K562 (cell line): Measurements from ENCODE around the gene COP1. TPM values are rescaled to one million over a fixed set of nuclear protein-coding genes. Genes with fewer than 3 reads are reported as not detected.

Source experiments
- ATAC-seq: fragments of 200-7000 bp; cut with Tn5 transposase; 3 replicates; pipeline ENCODE4 v1.9.1; 2020; ENCODE audit warnings: moderate library complexity
- BruUV-seq: library from RNA; stranded (reverse); fragments of 400-500 nt; replicated peaks from 2 replicates; lab custom pipeline; 2021; lab: Mats Ljungman, UMichigan
- CTCF ChIA-PET: fragments of 300-600 bp; formaldehyde crosslinking; extraction: SDS; loops from one replicate; lab custom pipeline; 2021; ENCODE audit warnings: low intra/inter-chr PET ratio; lab: Yijun Ruan, JAX
- POLR2A ChIA-PET: fragments of 300-600, 350-650 bp; sonication (Branson Sonifier 250); formaldehyde crosslinking; extraction: SDS; loops from one replicate; lab custom pipeline; 2021; ENCODE audit warnings: antibody characterized with exemption, inconsistent platforms; lab: Yijun Ruan, JAX
- DNase-seq, 4 experiments: peaks; one replicate each; pipeline versions ENCODE4 v3.0.0 to v3.0.0-alpha.2; 2011 to 2018; ENCODE audit warnings: low spot score in 3 of 4, mixed read lengths in 3 of 4; ENCODE audit errors: extremely low read depth in 1 of 4
- FAIRE-seq: peaks from 2 replicates; lab custom pipeline; 2011; peaks lifted over from hg19 to GRCh38; lab: Jason Lieb, UNC
- H2AFZ ChIP-seq: 2 replicates; pipeline ENCODE4 v1.6.0; 2011; ENCODE audit warnings: low read depth, low read length, control low read depth, inconsistent platforms
- H3K27ac ChIP-seq: fragments of 200-600 bp; 3 replicates; pipeline ENCODE4 v1.8.0; 2011; ENCODE audit warnings: low read depth, mild to moderate bottlenecking, control low read depth, inconsistent platforms, low read length, moderate library complexity, mixed read lengths; ENCODE audit errors: extremely low read depth
- H3K27me3 ChIP-seq, 2 experiments: fragments of 300-600 bp in 1 of 2; 2 replicates in 1 of 2; 3 replicates in 1 of 2; pipeline versions ENCODE4 v1.6.0 to v1.8.0; 2011; ENCODE audit warnings: inconsistent platforms in 2 of 2, low read length in 2 of 2, mild to moderate bottlenecking in 1 of 2, mixed read lengths in 1 of 2, moderate library complexity in 1 of 2; ENCODE audit not compliant: control insufficient read depth in 2 of 2, insufficient read depth in 2 of 2
- H3K36me3 ChIP-seq: fragments of 300-600 bp; 3 replicates; pipeline ENCODE4 v1.8.0; 2011; ENCODE audit warnings: mild to moderate bottlenecking, low read length, inconsistent platforms; ENCODE audit not compliant: control insufficient read depth, insufficient read depth
- H3K4me1 ChIP-seq, 2 experiments: fragments of 200-600 bp in 1 of 2; replicated peaks in 1 of 2; 2 replicates in 1 of 2; 3 replicates in 1 of 2; pipeline versions ENCODE4 v1.5.1 to v1.8.0; 2011; ENCODE audit warnings: inconsistent platforms in 2 of 2, low read length in 2 of 2, mild to moderate bottlenecking in 1 of 2, mixed read lengths in 1 of 2, moderate library complexity in 1 of 2; ENCODE audit not compliant: control insufficient read depth in 2 of 2, insufficient read depth in 2 of 2
- H3K4me2 ChIP-seq: 2 replicates; pipeline ENCODE4 v1.6.1; 2011; ENCODE audit warnings: low read length, control low read depth, inconsistent platforms, mixed read lengths; ENCODE audit not compliant: insufficient read depth
- H3K4me3 ChIP-seq: fragments of 200-600 bp; sonication (generic), shearing (Covaris generic); 2 replicates; pipeline ENCODE4 v1.5.1; 2016; ENCODE audit warnings: control low read depth, inconsistent platforms
- H3K79me2 ChIP-seq: fragments of 200-600 bp; 3 replicates; pipeline ENCODE4 v1.8.0; 2011; ENCODE audit warnings: low read length, inconsistent platforms; ENCODE audit not compliant: control insufficient read depth, insufficient read depth
- H3K9ac ChIP-seq, 2 experiments: 2 replicates each; pipeline versions ENCODE4 v1.6.0 to v1.6.1; 2011; ENCODE audit warnings: low read depth in 2 of 2, low read length in 2 of 2, control low read depth in 1 of 2, inconsistent platforms in 1 of 2, mild to moderate bottlenecking in 1 of 2, mixed read lengths in 1 of 2; ENCODE audit not compliant: insufficient read depth in 1 of 2
- H3K9me1 ChIP-seq: one replicate; pipeline ENCODE4 v1.6.0; 2011; ENCODE audit warnings: inconsistent platforms, mild to moderate bottlenecking, low read length, moderate library complexity; ENCODE audit not compliant: control insufficient read depth, insufficient read depth
- H3K9me3 ChIP-seq: replicated peaks from 2 replicates; pipeline ENCODE4 v1.5.1; 2011; ENCODE audit warnings: low read depth, low read length, inconsistent platforms; ENCODE audit not compliant: control insufficient read depth, insufficient read depth
- H4K20me1 ChIP-seq: replicated peaks from 2 replicates; pipeline ENCODE4 v1.6.1; 2011; ENCODE audit warnings: low read length, inconsistent platforms, mixed read lengths; ENCODE audit not compliant: control insufficient read depth, insufficient read depth
- BACH1 ChIP-seq: fragments of 200-800 bp; sonication (Bioruptor generic); IDR thresholded peaks from 2 replicates; pipeline ENCODE4 v1.6.1; 2016; ENCODE audit warnings: missing genetic modification characterization, missing compliant biosample characterization
- CREM ChIP-seq: IDR thresholded peaks from 2 replicates; pipeline ENCODE4 v1.6.1; 2014; ENCODE audit warnings: antibody characterized with exemption, low read depth
- ESRRB ChIP-seq: fragments of 250-450 bp; sonication (Bioruptor Pico); IDR thresholded peaks from 2 replicates; pipeline ENCODE4 v1.5.0; 2020; ENCODE audit warnings: mild to moderate bottlenecking, moderate library complexity, borderline replicate concordance
- EWSR1 ChIP-seq: fragments of 450-650 bp; IDR thresholded peaks from 2 replicates; pipeline ENCODE4 v1.6.1; 2018; ENCODE audit warnings: borderline replicate concordance, mild to moderate bottlenecking, low read depth, moderate library complexity; ENCODE audit not compliant: partially characterized antibody
- HSF4 ChIP-seq: fragments of 250-450 bp; sonication (Bioruptor Pico); IDR thresholded peaks from 2 replicates; pipeline ENCODE4 v2.1.2; 2022; ENCODE audit warnings: mild to moderate bottlenecking, moderate library complexity, borderline replicate concordance
- KLF13 ChIP-seq: fragments of 450-650 bp; IDR thresholded peaks from 2 replicates; pipeline ENCODE4 v1.6.1; 2016; ENCODE audit warnings: missing genetic modification characterization, low read depth, mild to moderate bottlenecking, missing compliant biosample characterization, moderate library complexity, borderline replicate concordance
- L3MBTL2 ChIP-seq: fragments of 450-650 bp; IDR thresholded peaks from 2 replicates; pipeline ENCODE4 v1.6.1; 2016; ENCODE audit warnings: mild to moderate bottlenecking, moderate library complexity
- LCOR ChIP-seq: sonication (generic); formaldehyde crosslinking; IDR thresholded peaks from 2 replicates; pipeline ENCODE4 v1.8.0; 2022; ENCODE audit warnings: mild to moderate bottlenecking, missing genetic modification reagents
- MYBL2 ChIP-seq, 2 experiments: fragments of 450-650 bp in 1 of 2; sonication (generic) in 1 of 2; formaldehyde crosslinking in 1 of 2; IDR thresholded peaks; 2 replicates each; pipeline versions ENCODE4 v1.6.1 to v1.8.1; 2017 to 2022; ENCODE audit warnings: borderline replicate concordance in 1 of 2, inconsistent platforms in 1 of 2, low read depth in 1 of 2, mild to moderate bottlenecking in 1 of 2, missing genetic modification reagents in 1 of 2, moderate library complexity in 1 of 2
- NCOA2 ChIP-seq, 2 experiments: fragments of 450-650 bp; IDR thresholded peaks; 2 replicates each; pipeline ENCODE4 v1.6.1; 2018; ENCODE audit warnings: mild to moderate bottlenecking in 2 of 2, moderate library complexity in 1 of 2; ENCODE audit not compliant: partially characterized antibody in 2 of 2
- PHF8 ChIP-seq: fragments of 200-600 bp; sonication (generic); IDR thresholded peaks from 2 replicates; pipeline ENCODE4 v1.6.1; 2012; ENCODE audit warnings: mixed run types, mild to moderate bottlenecking, inconsistent platforms, low read length, moderate library complexity, borderline replicate concordance
- POLR3A ChIP-seq: IDR thresholded peaks from 2 replicates; pipeline ENCODE4 v1.6.1; 2011; ENCODE audit warnings: borderline replicate concordance, mild to moderate bottlenecking, moderate library complexity; ENCODE audit not compliant: insufficient read length, insufficient read depth; ENCODE audit errors: extremely low read depth
- SMARCA4 ChIP-seq: fragments of 450-650 bp; IDR thresholded peaks from 2 replicates; pipeline ENCODE4 v1.6.1; 2016
- SMARCE1 ChIP-seq: fragments of 450-650 bp; IDR thresholded peaks from 2 replicates; pipeline ENCODE4 v1.7.1; 2016; ENCODE audit warnings: mild to moderate bottlenecking
- USF1 ChIP-seq: sonication (generic); formaldehyde crosslinking; IDR thresholded peaks from 2 replicates; pipeline ENCODE4 v1.9.0; 2022; ENCODE audit warnings: mild to moderate bottlenecking, missing genetic modification reagents
- WGBS: fragments of 100-300 bp; shearing (Covaris generic); methylation state at CpG from one replicate; pipeline ENCODE4 v1.1.6; 2016; ENCODE audit warnings: low coverage, mixed read lengths; ENCODE audit not compliant: insufficient coverage; ENCODE audit errors: missing lambda C conversion rate; 5-methylcytosine and 5-hydroxymethylcytosine counted together
- in situ Hi-C: fragments of 300-500 bp; cut with MboI; formaldehyde crosslinking; loops from 4 replicates; pipeline ENCODE4 v1.15.0; 2018; ENCODE audit warnings: inconsistent platforms, mixed read lengths
- intact Hi-C: fragments of 100-400 bp; cut with micrococcal nuclease; formaldehyde crosslinking; loops from 2 replicates; pipeline ENCODE4 v1.14.2; 2022
- polyA plus RNA-seq, 8 experiments: library from polyadenylated mRNA; depleted of rRNA in 4 of 8; stranded (reverse) in 5 of 8; unstranded in 3 of 8; fragments of >200 nt; fragmentation: Nextera tagmentation in 2 of 8; fragmentation: Illumina TruSeq in 1 of 8; extraction: Ambion mirVana in 2 of 8; extraction: Trizol in 1 of 8; gene quantifications; 2 replicates each; pipeline versions ENCODE4 v1.2.1 to v1.2.3, GENCODE V29; 2011 to 2014; ENCODE audit warnings: inconsistent platforms in 1 of 8, missing spikeins in 1 of 8
- total RNA-seq, 7 experiments: library from RNA; depleted of rRNA in 6 of 7; stranded (reverse); fragments of >200 nt in 6 of 7; fragmentation: Illumina TruSeq in 2 of 7; extraction: Trizol in 2 of 7; gene quantifications; 2 replicates each; pipeline versions ENCODE4 v1.2.1 to v1.2.3, GENCODE V29; 2011 to 2021; ENCODE audit warnings: low replicate concordance in 1 of 7

The COP1 gene
- total and polyA plus RNA-seq, 9 of the 15 experiments (the other 6 are each of a cell fraction or from before 2014, with no cell fraction given) = 25.8 to 77.7 (median 58.6) TPM

- FAIRE-seq = no peak
- Histone ChIP-seq H3K4me1 (no peaks in the 10 kb centered on the region), H3K27me3 (no peaks in the 10 kb centered on the region), H3K4me2 (no peak overlapping the region), H3K9me1 (no peaks in the 10 kb centered on the region), H2AFZ (no peak overlapping the region), H3K27ac (no peak overlapping the region), H3K4me3 (no peak overlapping the region), H4K20me1 (no peaks in the 10 kb centered on the region), H3K9me3 (no peaks in the 10 kb centered on the region), H3K79me2 (peaks cover 96% of the 10 kb centered on the region), H3K9ac (no peak overlapping the region), H3K36me3 (peaks cover 5% of the 10 kb centered on the region; the same call in 1 of the 3 replicates)
- intact Hi-C loops = no loop called here
- 98% methylated on average over 2 of the region's 2 CpGs for WGBS
- in situ Hi-C loops = no loop called here
- BruUV-seq = no TSS peak
- no peak for DNase-seq
- ChIA-PET POLR2A (no interaction called here), CTCF (no interaction called here)
- TF ChIP-seq EWSR1 (no peak), L3MBTL2 (no peak), POLR3A (no peak), LCOR (no peak)
- no peak for ATAC-seq
Measured at GRCh38 chr1:176188604-176189003, 18.5 kb downstream of the COP1 start.

- Histone ChIP-seq H3K27ac (no peak overlapping the region), H3K9me1 (no peaks in the 10 kb centered on the region), H3K4me3 (no peak overlapping the region), H3K9ac (no peak overlapping the region), H3K27me3 (no peaks in the 10 kb centered on the region), H3K4me1 (no peaks in the 10 kb centered on the region), H3K79me2 (peaks cover 87% of the 10 kb centered on the region), H2AFZ (no peak overlapping the region), H3K36me3 (peaks cover 14% of the 10 kb centered on the region; the same call in 1 of the 3 replicates), H3K9me3 (no peaks in the 10 kb centered on the region), H3K4me2 (no peak overlapping the region), H4K20me1 (no peaks in the 10 kb centered on the region)
- POLR2A ChIA-PET = interaction anchor here (1.0 to 2.8 kb wide), 3 partner anchors 8 to 21 kb away, joined by 3 to 11 read pairs (median 3); no protein-coding TSS in a partner anchor
- DNase-seq (no peak), ATAC-seq (peak; percentile 64), FAIRE-seq (no peak)
- CTCF ChIA-PET = no interaction called here
- BruUV-seq = no TSS peak
- in situ Hi-C loops = no loop called here
- intact Hi-C loops = no loop called here
- WGBS = 60% methylated on average over 3 of the region's 3 CpGs
- TF ChIP-seq BACH1 (tag) = no peak
- no peak for TF ChIP-seq HSF4 (CRISPR knock-in tag)
- no peak for TF ChIP-seq L3MBTL2
- TF ChIP-seq NCOA2 (IDR thresholded peaks at IDR 0.05; ENCODE audit: partially characterized antibody in 2 of 2) = no peak
- no peak for TF ChIP-seq KLF13
- no peak for TF ChIP-seq USF1
- TF ChIP-seq SMARCE1 = no peak
- no peak for TF ChIP-seq PHF8
- no peak for TF ChIP-seq EWSR1
- no peak for TF ChIP-seq MYBL2 (IDR thresholded peaks at IDR 0.05; ENCODE audit: low read depth)
- TF ChIP-seq MYBL2 (CRISPR knock-in tag; IDR thresholded peaks at IDR 0.05; ENCODE audit: borderline replicate concordance) = no peak
- TF ChIP-seq SMARCA4 = no peak
- no peak for TF ChIP-seq ESRRB (CRISPR knock-in tag)
- TF ChIP-seq CREM = no peak
Measured at GRCh38 chr1:176187001-176187400, 20.1 kb downstream of the COP1 start.
